ENCODE data around the gene NYNRIN.
"Not testable (repeated sequence)": the region's sequence is repeated elsewhere in the genome, so short reads cannot be mapped to it uniquely, and the experiment has no call there.

NYNRIN gene

DNA sequence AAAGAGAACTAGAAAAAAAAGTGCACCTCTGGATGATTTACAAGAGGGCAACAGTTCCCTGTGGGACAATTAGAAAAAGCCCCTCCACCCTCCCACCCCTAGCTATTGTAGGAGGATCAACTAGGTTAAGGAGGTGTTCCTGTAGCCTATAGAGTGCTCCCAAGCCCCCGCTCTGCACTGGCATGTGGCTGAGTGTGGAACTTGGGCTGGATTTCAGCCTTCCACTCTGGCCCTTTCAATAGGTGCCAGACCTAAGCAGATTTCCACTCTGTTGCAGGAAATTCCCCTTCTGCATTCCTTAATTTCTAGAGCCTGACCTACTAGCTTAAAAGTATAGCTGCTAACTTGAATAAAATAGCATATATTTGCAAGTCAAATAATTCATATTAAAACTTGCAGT lies 28.1 kb upstream of the NYNRIN start:
- DNase-seq, result no peak

DNA sequence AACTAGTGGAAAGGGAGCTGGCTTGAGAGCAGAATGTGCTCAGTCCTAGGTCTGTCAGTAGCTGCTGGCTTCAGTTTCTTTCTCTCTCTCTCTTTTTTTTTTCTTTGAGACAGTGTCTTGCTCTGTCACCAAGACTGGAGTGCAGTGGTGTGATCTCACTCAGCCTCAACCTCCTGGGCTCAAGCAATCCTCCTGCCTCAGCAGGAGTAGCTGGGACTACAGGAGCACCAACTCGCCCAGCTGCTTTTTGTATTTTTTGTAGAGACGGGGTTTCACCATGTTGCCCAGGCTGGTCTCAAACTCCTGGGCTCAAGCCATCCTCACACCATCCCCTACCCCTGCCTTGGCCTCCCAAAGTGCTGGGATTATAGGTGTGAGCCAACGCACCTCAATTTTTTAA lies 27.2 kb upstream of the NYNRIN start:
- DNase-seq, result not testable (repeated sequence)

DNA sequence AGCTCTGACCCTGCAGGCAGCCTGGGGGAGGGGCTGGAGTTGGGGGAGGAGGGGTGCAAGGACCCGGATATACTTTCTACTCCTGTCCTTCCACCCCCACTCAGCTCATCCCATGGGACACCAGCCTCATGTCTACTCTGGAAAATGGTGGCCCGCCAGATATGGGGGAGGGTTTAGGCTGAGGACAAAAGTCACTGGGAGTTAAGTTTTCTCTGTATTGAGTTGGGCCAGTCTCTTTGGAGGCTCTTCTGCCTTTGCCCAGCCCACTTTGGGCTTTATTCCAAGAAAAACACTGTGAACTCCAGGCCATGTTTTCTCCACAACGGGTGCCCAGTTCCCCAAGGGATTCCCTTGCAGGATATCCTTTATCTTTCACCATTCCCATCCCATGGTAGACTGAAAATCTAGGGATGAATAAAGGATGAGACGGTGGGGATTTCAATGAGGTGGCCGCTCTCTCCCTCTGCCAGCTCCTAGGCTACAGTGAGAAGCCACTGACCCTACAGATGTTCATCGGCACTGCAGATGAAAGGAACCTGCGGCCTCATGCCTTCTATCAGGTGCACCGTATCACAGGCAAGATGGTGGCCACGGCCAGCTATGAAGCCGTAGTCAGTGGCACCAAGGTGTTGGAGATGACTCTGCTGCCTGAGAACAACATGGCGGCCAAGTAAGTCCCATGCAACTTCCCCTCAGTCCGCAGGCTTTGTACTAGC lies 25.9 kb upstream of the NYNRIN start:
- DNase-seq, result no peak

DNA sequence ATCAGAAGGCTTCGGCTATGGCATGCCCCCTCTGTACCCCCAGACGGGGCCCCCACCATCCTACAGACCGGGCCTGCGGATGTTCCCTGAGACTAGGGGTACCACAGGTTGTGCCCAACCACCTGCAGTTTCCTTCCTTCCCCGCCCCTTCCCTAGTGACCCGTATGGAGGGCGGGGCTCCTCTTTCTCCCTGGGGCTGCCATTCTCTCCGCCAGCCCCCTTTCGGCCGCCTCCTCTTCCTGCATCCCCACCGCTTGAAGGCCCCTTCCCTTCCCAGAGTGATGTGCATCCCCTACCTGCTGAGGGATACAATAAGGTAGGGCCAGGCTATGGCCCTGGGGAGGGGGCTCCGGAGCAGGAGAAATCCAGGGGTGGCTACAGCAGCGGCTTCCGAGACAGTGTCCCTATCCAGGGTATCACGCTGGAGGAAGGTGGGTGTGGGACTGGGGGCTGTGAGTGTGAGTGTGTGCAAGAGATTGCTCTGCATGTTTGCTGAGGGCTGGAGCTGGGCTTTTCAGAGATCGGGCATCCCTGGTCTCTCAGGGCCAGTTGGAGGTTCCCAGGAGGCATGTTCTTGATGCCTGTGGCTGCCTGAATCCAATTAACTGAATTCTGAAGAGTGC lies 22.2 kb upstream of the NYNRIN start:
- DNase-seq, result no peak

DNA sequence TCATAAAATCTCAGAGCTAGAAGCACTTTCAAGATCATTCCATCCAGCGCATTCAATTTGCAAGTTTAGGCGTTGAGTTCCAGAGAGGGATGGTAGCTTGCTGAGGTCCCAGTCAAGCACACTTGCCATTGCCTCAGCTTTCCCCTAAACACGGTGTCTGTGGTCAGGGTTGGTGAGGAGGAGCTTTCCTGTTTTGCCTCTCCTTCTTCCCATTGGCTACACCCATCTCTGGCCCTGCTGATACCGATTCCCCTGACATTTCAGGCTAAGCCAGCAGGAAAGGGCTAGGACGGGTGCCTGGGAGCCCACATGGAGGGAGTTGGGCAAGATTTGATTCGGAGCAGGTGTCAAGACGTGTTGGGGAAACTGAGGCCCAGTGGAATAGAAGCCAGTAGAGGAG lies 21.7 kb upstream of the NYNRIN start:
- no peak for DNase-seq

DNA sequence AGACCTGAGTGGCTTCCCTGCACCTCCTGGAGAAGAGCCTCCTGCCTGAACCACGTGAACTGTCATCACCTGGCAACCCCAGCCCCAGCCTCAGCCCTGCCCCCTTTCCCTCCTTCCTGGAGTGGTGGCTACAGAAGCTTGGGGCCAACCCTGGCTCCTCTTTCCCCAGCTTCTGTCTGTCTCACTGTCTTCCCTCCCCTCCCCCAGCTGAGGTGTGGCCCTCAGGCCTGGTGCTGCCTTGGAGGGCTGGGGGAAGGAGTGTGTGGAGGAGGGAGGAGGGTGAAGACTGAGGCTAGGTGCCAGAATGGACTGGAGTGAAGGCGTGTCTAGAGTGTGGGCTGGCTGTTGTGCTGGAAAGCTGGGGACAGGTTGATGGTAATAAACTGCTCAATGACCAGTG lies 21.1 kb upstream of the NYNRIN start:
- no peak for DNase-seq

DNA sequence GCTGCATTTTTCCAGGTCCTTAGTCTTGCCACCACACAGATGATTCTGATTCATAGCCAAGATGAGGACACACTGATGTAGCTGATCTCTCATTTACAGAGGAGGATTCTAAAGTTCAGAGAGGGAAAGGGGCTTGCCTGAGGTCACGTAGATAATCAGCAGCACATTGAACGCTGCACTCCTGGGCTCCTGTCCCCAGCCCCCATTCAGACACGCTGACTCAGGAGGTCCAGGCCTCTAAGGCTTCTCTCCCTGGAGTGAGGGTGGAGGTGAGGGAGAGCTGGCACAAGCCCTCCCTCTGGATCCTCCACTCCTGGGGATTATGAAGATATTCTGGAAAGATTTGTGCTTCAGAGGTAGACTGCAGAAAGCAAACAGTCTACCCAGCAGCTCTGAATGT lies 20.5 kb upstream of the NYNRIN start:
- DNase-seq, result no peak

DNA sequence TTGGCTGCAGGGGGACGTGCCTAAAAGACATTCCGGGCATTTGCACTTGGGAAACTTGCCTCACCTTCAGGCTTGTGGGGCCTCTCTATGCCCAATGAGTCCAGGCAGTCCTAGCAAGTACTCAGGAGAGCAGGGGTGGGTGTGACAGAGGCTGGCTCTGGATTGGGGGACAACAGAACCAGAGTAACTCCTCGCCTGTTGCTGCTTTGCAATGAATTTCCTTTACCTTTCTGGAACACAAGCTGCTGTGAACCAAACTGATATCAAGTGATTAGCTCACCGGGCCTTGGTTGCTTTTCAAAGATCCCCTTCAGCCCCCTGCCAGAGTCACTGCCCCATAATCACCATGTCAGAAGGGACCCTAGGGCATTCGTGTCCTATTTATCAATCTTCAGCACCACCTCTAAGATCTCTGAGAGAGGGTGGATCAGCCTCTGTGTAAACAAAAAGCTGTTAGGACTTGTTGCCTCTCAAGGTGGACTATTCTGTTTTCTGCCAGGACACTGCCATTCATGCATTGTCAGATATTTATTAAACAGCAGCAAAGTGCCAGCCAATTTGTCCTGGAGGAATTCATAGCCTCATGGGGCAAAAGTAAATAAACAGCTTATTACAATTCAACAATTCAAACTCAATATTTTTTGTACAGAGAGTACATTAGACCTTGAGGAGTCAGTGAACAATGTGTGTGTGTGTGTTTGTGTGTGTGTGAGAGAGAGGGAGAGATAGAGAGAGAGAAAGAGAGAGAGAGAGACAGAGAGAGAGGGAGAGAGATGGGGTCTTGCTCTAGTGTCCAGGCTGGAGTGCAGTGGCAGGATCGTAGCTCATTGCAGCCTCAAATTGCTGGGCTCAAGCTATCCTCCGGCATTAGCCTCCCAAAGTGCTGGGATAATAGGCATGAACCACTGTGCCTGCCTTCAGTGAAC lies 19.6 kb upstream of the NYNRIN start:
- no peak for DNase-seq

DNA sequence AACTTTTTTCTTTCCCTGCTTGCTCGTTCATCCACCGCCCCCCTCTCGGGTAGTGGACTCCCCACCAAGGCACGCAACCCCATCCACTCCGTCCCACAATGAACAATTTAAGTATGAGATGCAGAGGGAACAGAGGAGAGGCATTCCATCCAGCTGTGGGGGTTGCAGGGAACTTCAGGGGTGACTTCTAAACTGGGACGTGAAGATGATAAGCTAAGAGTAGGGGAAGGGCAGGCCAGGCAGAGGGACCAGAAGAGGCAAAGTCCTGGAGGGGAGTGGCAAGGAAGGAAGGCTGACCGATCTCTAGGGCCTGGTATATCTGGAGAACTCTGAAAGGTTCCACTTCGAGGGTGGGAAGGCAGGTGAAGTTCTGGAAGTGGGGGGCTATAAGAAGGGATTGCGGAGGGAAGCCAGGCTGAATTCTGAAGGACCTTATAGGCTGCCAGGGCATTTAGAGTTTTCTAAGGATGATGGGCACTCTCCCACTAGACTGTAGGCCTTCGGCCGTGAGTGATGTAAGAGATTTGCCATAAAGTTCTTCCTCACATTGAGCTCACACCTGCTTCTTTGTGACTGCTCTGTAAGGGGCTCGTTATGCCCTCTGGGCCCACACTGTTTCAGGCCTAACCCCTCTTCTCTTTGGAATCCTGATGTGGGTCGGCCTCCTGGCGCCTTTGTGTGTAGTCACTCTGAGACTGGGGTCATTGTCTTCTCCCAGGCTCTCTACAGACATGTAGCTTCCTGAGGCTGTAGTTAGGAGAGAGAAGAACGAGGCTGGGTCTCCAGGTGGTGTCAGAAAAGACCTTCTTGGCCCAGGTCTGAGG lies 18.7 kb upstream of the NYNRIN start:
- no peak for DNase-seq

DNA sequence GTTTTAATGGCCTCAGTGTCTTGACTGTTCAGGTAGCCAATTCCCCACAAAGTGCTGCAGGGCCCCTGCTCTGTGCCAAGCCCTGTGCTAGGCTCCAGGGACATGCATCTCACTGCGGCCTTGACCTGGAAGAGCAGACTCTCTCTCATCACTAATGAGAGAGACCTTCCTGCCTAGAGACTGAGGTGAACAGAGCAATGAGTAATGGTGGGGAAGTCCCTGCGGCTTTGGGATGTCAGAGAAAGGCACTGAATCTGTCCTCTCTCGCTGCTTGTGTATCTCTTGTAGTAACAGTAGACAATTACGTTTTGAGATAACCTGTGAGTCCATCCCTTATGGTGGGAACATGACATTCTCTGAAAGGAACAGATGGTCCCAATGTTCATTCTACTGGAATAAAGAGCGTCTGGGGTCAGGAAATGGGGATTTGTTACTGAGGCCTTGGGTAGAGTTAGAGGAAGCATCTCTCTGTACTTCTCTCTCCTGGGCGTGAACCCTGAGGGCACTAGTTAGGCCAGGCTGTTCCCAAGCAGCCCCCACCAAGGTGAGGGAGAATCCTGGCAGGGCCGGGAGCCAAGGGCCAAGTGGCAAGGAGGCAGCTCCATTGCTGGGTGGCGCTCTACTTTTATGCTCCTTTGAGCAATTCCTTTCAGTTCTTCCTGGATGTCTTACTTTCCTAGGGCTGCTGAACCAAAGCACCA lies 17.3 kb upstream of the NYNRIN start:
- DNase-seq, result no peak

DNA sequence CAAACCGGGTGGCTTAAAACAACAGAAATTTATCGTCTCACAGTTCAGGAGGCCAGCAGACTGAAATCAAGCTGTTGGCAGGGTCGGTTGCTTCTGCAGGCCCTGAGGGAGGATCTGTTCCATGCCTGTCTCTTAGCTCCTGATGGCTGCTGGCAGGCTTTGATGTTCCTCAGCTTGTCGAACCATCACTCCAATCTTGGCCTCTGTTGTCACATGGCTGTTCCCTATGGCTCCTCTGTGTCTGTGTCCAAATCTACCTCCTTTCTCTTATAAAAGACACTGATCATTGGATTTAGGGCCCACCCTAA lies 16.8 kb upstream of the NYNRIN start:
- DNase-seq, result no peak

DNA sequence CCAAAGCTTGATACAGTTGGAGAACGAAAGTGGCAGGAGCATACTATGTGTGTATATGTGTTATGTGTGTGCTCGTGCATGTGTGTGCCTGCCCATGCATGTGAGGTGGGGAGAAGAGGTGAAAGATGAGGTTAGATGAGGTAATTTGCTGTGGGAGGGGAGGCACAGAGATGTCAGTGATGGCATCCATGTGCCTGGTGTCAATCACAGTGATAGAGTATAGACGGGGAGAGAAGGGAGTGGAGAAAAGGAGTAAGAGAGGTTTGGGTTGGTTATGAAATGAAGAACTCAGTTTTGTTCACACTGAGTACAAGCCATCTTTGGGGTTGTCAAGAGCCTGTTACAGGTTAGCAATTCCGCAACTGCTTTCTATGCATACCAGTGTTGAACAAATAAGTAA lies 14.6 kb upstream of the NYNRIN start:
- DNase-seq, result no peak

DNA sequence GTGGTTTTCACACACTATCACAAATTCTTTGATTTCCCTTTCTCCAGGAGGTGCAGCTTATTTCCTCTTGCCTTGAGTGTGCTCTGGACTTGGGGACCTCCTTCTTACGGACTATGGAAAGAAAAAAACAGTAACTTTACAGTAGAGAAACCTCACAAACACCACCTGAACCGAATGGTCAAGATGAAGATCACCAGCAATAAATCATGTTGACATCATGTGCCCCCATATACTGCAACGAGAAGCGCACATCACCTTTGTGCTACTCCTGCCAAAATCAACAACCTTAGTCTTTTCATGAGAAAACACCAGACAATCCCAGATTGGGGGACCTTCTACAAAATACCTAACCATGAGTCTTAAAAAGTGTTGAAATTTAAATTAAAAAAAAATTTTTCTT lies 13.3 kb upstream of the NYNRIN start:
- DNase-seq, result no peak

DNA sequence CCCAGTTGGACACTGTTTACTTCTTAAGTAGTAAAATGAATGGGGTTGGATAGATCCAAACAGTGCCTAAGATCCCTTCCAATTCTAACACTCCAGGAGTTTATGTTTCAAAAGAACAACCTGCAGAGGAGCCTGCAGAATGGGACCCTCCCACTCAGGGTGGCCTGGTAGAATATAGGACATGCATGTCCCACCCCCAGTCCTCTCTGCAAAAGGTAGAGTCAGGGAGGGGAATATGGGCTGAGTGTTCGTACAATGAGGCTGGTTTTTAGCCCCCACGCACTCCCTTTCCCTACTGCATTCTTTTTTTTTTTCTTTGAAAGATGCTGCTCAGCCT lies 11.8 kb upstream of the NYNRIN start:
- DNase-seq, result no peak

DNA sequence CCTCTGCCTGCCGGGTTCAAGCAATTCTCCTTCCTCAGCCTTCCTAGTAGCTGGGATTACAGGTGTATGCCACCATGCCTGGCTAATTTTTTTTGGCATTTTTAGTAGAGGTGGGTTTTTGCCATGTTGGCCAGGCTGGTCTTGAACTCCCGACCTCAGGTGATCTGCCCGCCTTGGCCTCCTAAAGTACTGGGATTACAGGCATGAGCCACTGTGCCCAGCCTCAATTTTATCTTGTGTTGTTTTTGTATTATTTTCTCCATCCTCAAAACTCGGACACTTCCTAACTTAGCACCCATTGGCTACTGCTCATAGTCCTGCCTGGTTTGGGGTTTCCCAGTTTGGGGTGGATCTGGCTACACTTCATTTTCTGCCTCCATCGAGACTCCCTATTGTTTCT lies 11.2 kb upstream of the NYNRIN start:
- DNase-seq, result not testable (repeated sequence)

DNA sequence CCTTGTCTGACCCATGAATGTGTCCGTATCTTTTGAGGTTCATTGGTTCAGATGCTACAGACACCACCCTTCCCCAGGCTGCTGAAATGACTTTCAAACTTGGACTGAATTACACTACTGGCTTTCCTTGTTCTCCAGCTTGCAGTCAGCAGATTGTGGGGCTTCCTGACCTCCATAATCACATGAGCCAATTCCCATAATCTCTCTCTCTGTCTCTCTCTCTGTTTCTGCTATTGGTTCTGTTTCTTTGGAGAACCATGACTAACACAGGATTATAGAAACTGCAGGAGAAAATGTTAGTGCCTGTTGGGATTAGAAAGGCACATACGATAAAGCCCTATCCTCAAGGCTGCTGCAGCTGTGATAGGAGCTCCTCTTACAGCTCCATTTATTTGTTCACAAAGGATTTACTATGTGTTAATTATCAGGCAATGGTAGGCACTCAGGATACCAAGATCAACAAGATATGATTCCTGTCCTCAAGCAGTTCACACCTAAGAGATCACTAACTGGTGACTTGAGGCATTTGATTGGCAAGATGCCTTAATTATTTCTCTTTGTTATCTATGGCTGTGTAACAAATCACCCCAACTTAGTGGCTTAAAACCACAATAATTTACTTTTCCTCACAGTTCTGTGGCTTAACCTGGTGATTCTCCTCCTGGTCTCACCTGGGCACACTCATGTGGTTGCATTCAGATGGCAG lies 10.2 kb upstream of the NYNRIN start:
- no peak for DNase-seq

DNA sequence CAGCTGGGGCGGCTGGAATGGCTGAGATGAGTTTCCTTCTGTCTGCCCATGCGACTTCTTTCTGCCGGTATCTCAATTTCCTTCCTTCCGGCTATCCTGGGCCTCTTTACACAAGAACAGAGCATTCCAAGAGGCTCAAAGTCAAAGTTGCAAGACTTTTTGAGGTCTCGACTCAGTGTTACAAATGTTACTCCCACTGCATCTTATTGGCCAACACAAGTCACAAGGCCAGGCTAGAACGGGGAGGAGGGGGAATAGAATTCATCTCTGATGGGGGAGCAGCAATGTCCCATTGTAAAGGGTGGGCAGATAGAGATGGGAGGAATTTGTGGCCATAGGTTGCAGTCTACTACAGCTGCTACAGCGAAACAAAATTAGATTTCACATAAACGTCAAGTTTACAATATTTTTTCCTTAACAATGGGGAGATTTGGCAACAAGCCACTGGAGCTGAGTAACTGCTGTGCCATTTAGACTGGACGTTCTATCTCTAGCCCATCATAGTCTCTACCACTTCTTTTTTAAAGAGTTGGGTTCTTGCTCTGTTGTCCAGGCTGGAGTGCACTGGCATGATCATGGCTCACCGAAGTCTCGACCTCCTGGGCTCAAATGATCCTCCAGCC lies 9.5 kb upstream of the NYNRIN start:
- no peak for DNase-seq

DNA sequence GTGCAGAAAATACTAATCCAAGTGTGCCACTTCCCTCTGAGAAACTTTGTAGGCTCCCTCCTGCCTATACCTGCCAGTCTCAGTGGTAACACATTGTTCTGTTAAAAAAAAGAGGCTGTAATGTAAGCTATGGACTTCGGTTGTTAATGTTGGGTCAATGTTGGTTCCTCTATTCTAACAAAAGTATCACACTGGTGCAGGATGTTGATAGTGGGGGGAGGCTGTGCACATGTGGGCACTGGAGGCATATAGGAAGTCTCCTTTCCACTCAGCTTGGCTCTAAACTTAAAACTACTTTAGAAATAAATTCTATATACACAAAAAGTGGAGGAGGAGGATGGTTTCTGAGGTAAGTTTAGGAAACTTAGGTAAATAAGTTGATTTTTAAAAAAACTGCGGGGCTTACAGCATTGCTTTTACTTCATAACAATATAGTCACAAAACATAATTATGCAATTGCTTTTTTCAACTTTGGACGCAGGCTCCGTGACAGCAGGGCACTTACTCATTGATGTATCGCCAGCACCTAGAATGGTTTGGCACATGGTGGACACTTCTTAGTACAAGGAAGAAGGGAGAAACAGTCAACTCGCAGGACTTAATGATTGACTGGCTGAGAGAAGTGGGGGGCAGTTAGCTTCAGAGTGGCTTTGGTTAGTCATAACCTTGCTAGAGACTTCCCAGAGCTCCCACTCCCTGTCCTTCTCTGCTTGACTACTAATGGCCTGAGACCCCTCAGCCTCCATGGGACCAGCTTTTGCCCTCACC lies 7.9 kb upstream of the NYNRIN start:
- DNase-seq, result no peak

DNA sequence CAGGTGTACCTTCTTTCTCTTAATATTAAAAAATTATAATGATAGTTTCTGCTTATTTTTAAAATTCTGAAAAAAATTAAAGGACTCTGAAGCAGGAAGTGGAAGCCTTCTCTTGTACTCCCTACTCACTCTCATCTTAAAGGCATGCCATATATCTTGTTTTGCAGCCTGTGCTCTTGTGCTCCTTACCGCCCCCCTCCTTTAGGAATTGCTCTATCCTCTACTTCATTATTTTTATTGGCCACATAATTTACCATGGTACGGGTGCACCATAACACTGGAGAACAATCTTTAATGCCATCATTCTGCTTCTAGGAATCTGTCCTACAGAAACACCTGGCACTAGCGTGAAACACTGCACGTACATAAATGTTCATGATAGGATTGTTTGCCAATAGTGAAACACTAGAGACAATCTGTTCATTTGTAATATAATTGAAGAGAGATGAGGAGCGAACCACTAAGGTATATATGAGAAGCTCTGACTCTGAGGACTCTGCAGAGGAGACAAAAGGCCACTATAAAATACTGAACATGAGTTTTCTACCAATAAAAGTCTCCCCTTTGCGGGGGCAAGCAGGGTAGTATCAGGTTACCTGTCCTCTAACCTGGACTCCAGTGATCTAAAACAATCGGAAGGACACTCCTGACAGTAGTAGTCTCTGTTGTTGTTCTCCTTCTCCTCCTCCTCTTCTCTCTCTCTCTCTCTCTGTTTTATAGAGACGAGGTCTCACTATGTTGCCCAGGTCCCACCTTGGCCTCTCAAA lies 6.3 kb upstream of the NYNRIN start:
- peak; percentile 34 for DNase-seq

DNA sequence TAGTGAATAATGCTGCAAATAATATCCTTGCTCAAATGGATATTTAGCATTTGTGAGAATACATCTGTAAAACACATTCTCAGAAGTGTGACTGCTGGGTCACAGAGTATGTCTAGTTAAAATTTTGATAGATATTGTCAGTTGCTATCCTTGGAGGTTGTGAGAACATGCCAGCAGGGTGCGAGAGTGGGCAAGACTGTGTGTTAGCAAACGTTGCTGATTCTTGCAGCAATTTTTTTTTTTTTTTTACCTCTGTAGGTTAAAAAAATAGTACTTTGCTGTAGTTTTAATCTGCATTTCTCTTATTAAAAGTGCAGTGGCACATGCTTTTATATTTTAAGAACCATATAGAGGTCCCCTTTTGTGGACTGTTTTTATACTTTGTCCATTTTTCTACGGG lies 4.5 kb upstream of the NYNRIN start:
- DNase-seq, result no peak

All from NCI-H2227 treated with DMSO at 0.1 percent for 48 hours (cell line).